Measurements from ENCODE around the gene CCDC175.
A peak's percentile ranks its signal among the peaks of the same experiment; 100 is the strongest.

CCDC175 gene

DNA sequence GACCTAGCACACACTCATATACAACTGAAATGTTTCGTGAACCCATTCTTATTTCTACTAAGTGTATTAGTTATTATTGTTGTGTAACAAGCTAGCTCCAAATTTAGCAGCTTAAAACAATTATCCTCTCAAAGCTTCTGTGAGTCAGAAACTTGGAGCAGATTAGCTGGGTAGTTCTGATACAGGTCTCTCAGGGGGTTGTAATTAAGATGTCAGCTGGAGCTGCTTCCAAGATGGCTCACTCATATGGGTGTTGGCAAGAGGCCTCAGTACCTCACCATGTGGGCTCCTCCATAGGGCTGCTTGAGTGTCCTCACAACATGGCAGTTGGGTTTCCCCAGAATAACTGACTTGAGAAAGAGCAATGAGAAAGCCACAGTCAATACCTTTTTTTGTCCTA, 121.2 kb downstream of the CCDC175 start:
- H3K36me3 ChIP-seq (ENCODE audit: control insufficient read depth, insufficient read depth, low read length, severe bottlenecking) = peaks cover 33% of the 10 kb centered on the region
- no peak overlapping the region for H3K9ac ChIP-seq (ENCODE audit: low read length)
- H3K9me3 ChIP-seq (ENCODE audit: control insufficient read depth, low read length) = peaks cover 4% of the 10 kb centered on the region
- H3K27me3 ChIP-seq (replicated peaks; ENCODE audit: control insufficient read depth, insufficient read depth, low read length) = no peaks in the 10 kb centered on the region
- peak overlapping the region; percentile 34 for H3K4me3 ChIP-seq (ENCODE audit: low read length)
- H3K4me1 ChIP-seq (ENCODE audit: control insufficient read depth, insufficient read depth, low read length) = peaks cover 22% of the 10 kb centered on the region
- peak; percentile 37 for DNase-seq (ENCODE audit: low read depth)
